ENCODE results near the gene TEX36. TPM values are rescaled to one million over a fixed set of nuclear protein-coding genes. Genes with fewer than 3 reads are reported as not detected.
"Not testable (repeated sequence)": the region's sequence is repeated elsewhere in the genome, so short reads cannot be mapped to it uniquely, and the experiment has no call there.

Gene TEX36
- total RNA-seq, 1 experiment from 2014 or later: not detected

- no peak for DNase-seq
- H3K4me3 ChIP-seq: no peak overlapping the region
- H3K36me3 ChIP-seq: no peaks in the 10 kb centered on the region
- H3K27me3 ChIP-seq: no peaks in the 10 kb centered on the region
- H3K9me3 ChIP-seq: no peaks in the 10 kb centered on the region
Measured at GRCh38 chr10:125659071-125659470, 23.9 kb downstream of the TEX36 start.

DNA sequence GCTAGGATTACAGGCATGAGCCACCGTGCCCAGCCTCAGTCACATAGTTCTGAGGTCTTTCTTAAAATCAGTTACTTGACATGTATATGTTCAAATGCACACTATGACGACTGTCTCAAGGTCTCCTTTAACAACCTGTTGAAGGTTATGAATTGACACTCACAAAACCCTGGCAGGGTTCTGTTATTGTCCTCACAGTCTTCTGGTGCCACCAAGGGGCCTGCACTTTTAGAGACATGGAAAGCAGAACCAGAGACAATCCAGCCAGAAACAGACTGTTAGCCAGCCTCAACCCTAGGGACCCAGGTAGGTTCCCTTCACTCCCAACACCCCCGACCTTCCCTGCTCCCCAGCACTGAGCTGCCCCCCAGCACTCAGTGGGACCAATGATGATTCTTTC lies 26.4 kb downstream of the TEX36 start:
- H3K36me3 ChIP-seq: no peaks in the 10 kb centered on the region
- H3K9me3 ChIP-seq: no peaks in the 10 kb centered on the region
- no peak for DNase-seq
- H3K27me3 ChIP-seq: no peaks in the 10 kb centered on the region
- H3K4me3 ChIP-seq: no peak overlapping the region

DNA sequence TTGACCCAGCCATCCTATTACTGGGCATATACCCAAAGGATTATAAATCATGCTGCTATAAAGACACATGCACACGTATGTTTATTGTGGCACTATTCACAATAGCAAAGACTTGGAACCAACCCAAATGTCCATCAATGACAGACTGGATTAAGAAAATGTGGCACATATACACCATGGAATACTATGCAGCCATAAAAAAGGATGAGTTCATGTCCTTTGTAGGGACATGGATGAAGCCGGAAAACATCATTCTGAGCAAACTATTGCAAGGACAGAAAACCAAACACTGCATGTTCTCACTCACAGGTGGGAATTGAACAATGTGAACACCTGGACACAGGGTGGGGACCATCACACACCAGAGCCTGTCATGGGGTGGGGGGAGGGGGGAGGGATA lies 29.9 kb downstream of the TEX36 start:
- H3K9me3 ChIP-seq, H3K4me3 ChIP-seq, DNase-seq: not testable (repeated sequence)

GRCh38 chr10:125646311-125646710 lies 36.7 kb downstream of the TEX36 start:
- Histone ChIP-seq H3K4me3 (no peak overlapping the region), H3K36me3 (no peaks in the 10 kb centered on the region), H3K27me3 (no peaks in the 10 kb centered on the region), H3K9me3 (no peaks in the 10 kb centered on the region)
- no peak for DNase-seq

More for the DNA sequence above, 29.9 kb downstream of the TEX36 start:
- H3K27me3 ChIP-seq, H3K36me3 ChIP-seq: not testable (repeated sequence)

DNA sequence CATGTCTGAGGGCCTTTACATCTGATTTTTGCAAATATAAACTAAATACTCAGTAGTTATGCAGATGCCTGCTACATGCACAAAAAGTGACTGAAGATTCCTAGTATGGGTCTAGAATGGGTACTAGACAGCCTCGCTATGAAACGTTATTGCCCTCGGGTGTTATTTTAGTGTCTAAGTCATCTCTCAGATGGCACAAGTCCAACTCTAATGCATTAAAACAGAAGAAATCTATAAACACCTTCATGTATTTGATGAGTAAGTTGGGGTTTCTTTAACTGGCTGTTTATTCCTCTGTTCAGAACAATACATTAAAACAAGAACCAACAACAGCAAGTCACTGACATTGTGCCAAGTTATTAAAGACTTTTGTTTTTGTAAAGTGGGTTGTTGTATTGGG lies 41.6 kb downstream of the TEX36 start:
- no peaks in the 10 kb centered on the region for H3K9me3 ChIP-seq
- no peak for DNase-seq

DNA sequence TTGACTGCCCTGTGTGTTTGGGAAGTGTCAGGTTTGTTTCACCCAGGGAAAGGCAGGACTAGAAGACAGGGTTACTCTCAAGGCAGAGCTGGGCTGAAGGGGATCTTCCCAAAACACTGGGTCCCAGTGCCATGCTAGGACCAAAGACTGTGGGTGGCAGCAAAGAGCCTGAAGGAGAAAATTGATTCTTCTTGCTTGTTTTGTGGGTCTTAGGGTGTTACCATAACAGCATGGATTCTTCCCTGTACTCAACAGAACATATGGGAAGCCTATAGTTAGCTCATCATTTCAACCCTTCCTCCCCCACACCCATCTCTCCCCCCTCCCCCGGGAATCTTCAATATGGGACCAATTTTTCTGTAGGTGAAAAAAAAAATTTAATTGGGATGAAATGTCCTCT lies 42.3 kb downstream of the TEX36 start:
- DNase-seq: no peak
- Histone ChIP-seq H3K27me3 (no peaks in the 10 kb centered on the region), H3K9me3 (no peaks in the 10 kb centered on the region), H3K36me3 (no peaks in the 10 kb centered on the region), H3K4me3 (no peak overlapping the region)

More for the DNA sequence above, 41.6 kb downstream of the TEX36 start:
- no peaks in the 10 kb centered on the region for H3K36me3 ChIP-seq
- H3K4me3 ChIP-seq: no peak overlapping the region
- H3K27me3 ChIP-seq: no peaks in the 10 kb centered on the region

GRCh38 chr10:125639846-125640245 lies 43.1 kb downstream of the TEX36 start:
- no peaks in the 10 kb centered on the region for H3K9me3 ChIP-seq
- no peak for DNase-seq
- no peaks in the 10 kb centered on the region for H3K36me3 ChIP-seq
- H3K27me3 ChIP-seq: no peaks in the 10 kb centered on the region
- H3K4me3 ChIP-seq: no peak overlapping the region

DNA sequence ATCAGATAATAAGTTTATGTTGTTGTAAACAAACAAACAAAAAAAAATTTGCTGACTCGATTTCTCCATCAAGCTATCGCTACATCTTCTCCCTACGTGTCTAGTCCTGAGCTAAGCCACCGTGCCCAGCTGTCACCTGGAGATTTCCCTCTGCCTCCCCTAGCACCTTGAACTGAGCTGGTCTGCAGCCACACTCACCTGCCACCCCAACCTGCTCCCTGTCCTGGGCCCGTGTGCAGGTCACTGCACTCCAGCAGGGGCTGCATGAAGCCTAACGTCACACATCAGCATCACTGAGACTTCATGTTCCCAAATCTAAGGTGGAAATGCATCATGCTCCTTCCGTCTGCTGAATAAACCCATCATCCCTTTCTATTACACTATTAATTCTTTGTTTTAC lies 44.4 kb downstream of the TEX36 start:
- no peaks in the 10 kb centered on the region for H3K9me3 ChIP-seq
- H3K4me3 ChIP-seq: no peak overlapping the region
- H3K36me3 ChIP-seq: no peaks in the 10 kb centered on the region
- H3K27me3 ChIP-seq: no peaks in the 10 kb centered on the region
- DNase-seq: no peak

DNA sequence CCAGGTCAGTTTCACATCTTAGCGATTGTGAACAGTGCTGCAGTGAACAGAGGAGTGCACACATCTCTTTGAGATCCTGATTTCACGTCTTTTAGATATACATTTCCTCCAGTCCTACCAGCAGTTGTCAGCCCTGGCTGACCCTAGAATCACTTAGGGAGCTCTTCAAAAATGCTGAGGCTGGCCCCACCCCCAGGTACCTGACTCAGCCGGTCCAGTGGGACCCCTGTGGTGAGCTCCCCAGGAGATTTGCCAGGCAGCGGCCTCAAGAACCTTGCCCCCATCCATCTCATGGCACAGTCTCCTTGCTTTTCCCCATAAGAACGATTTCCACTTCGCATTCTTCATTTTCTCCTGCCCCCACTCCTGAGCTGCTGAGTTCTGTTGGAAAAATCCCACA lies 45.5 kb downstream of the TEX36 start:
- Histone ChIP-seq H3K36me3 (no peaks in the 10 kb centered on the region), H3K9me3 (no peaks in the 10 kb centered on the region), H3K4me3 (no peak overlapping the region), H3K27me3 (no peaks in the 10 kb centered on the region)
- DNase-seq: no peak

GRCh38 chr10:125634606-125635005 lies 48.4 kb downstream of the TEX36 start:
- Histone ChIP-seq H3K36me3 (no peaks in the 10 kb centered on the region), H3K4me3 (no peak overlapping the region), H3K27me3 (no peaks in the 10 kb centered on the region), H3K9me3 (no peaks in the 10 kb centered on the region)
- DNase-seq: no peak

- Histone ChIP-seq H3K4me3 (0 out of 2 replicates have a peak overlapping the region, but pooled peaks have one; percentile 1), H3K36me3 (no peaks in the 10 kb centered on the region)
- no peak for DNase-seq
Measured at GRCh38 chr10:125633517-125633999, 49.4 kb downstream of the TEX36 start.

GRCh38 chr10:125631806-125632205 lies 51.2 kb downstream of the TEX36 start:
- DNase-seq: no peak
- Histone ChIP-seq H3K36me3 (no peaks in the 10 kb centered on the region), H3K27me3 (no peaks in the 10 kb centered on the region), H3K9me3 (no peaks in the 10 kb centered on the region), H3K4me3 (no peak overlapping the region)

More at GRCh38 chr10:125633517-125633999, 49.4 kb downstream of the TEX36 start:
- Histone ChIP-seq H3K27me3 (no peaks in the 10 kb centered on the region), H3K9me3 (no peaks in the 10 kb centered on the region)

GRCh38 chr10:125629758-125630376 lies 53.1 kb downstream of the TEX36 start:
- Histone ChIP-seq H3K9me3 (no peaks in the 10 kb centered on the region), H3K4me3 (no peak overlapping the region), H3K36me3 (no peaks in the 10 kb centered on the region), H3K27me3 (no peaks in the 10 kb centered on the region)
- no peak for DNase-seq

- no peaks in the 10 kb centered on the region for H3K27me3 ChIP-seq
- H3K4me3 ChIP-seq: no peak overlapping the region
- no peaks in the 10 kb centered on the region for H3K36me3 ChIP-seq
- H3K9me3 ChIP-seq: no peaks in the 10 kb centered on the region
- no peak for DNase-seq
Measured at GRCh38 chr10:125628104-125629049, 54.6 kb downstream of the TEX36 start.

GRCh38 chr10:125627646-125628045 lies 55.3 kb downstream of the TEX36 start:
- H3K9me3 ChIP-seq: no peaks in the 10 kb centered on the region
- no peak overlapping the region for H3K4me3 ChIP-seq
- no peak for DNase-seq
- H3K27me3 ChIP-seq: no peaks in the 10 kb centered on the region
- H3K36me3 ChIP-seq: no peaks in the 10 kb centered on the region

DNA sequence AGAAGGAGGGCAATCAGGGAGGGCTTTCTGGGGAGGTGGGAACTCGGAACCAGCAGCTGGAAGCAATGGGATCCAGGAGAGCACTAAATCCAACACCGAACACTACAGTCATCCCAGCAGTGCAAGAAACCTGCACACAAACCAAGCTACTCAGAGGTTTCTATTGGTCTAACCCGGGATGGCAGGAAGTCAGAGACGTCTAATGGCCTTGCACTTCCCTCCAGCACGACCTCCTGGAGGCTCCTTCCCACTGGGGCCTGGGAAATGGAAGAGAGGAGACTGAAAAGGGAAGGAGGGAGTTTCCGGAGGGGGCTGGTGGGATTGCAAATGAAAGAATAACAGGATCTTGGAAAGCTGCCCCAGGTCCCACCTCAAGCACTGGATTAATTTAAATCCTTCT lies 56.3 kb downstream of the TEX36 start:
- no peaks in the 10 kb centered on the region for H3K36me3 ChIP-seq

DNA sequence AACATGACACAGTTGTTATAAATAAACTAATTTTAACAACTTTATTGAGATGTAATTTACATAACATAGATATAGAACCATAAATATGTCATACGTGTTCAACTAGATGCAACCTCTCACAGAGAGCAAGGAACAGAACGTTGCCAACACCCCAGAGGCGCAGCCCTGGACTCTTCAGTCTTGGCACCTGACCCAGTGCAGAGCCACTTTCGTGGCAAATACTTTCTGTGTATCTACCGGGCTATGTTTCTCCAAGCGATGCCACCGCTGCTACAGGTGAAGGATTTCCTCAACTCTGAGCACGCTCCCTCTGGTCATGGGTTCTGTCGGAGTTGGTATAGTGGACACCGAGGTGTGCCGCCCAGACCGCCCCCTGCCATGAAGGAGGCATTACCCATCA lies 57.4 kb downstream of the TEX36 start:
- Histone ChIP-seq H3K27me3 (no peaks in the 10 kb centered on the region), H3K4me3 (no peak overlapping the region), H3K36me3 (no peaks in the 10 kb centered on the region), H3K9me3 (no peaks in the 10 kb centered on the region)
- no peak for DNase-seq

More for the DNA sequence above, 56.3 kb downstream of the TEX36 start:
- Histone ChIP-seq H3K27me3 (no peaks in the 10 kb centered on the region), H3K9me3 (no peaks in the 10 kb centered on the region), H3K4me3 (no peak overlapping the region)
- no peak for DNase-seq

Data from MG63 (cell line).